NCI-H2029 (cell line): ENCODE data around the gene G3BP2.
"Not testable (repeated sequence)": the region's sequence is repeated elsewhere in the genome, so short reads cannot be mapped to it uniquely, and the experiment has no call there.

Experiments used
- DNase-seq: peaks from one replicate; lab custom pipeline; 2025; lab: John Stamatoyannopoulos, UW

G3BP2 gene

DNA sequence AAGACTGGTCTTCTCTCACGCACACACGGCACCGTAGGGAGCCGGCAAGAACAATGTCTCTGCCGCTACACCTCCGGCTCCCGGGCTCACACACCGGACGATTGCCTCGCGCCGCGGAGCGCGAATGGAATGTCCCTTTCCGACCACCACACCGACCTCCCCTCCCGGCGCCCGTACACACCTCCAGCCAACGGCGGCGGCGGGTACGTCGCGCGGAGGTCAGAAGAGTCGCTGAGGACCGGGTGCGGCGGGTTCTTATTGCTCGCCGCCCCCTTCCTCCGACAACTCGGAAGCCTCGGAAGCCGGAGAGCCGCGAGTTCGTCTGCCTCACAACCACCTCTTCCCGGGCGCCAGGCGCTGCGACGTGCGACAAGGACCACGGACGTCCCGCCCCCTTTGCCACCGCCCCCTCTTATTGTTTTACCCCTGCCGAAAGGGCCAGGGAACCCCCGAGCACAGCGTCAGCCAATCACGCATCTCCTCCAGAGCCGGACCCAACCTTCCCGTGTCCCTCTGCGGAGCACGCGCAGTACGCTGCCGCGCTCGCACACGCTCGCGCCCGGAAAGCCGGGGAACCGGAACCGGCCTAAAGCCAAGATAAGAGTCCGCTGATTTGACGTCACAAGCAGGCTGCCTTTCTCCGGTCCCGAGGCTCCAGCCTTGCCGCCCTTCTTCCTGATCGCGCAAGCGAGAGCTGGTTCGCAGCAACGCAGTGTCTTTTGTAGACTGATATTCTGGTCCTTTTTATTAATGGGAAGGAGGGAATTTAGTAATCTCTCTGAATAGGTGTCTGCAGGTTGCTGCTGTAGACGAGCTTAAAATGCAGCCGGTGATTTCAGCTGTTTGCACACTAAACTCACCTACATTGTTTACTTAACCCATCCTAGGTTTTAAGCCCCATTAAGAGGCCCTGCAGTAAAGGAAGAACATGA lies at the start of gene G3BP2:
Gene G3BP2, minus strand, starts transcription at position 385 of the 932 bp plus-strand sequence. CDS start 11,386 bp downstream, outside the sequence.
- DNase-seq: peak; percentile 98

- no peak for DNase-seq
Measured at GRCh38 chr4:75722417-75722816, 49.2 kb upstream of the G3BP2 start.

GRCh38 chr4:75718529-75718928 lies 45.3 kb upstream of the G3BP2 start:
- no peak for DNase-seq

DNA sequence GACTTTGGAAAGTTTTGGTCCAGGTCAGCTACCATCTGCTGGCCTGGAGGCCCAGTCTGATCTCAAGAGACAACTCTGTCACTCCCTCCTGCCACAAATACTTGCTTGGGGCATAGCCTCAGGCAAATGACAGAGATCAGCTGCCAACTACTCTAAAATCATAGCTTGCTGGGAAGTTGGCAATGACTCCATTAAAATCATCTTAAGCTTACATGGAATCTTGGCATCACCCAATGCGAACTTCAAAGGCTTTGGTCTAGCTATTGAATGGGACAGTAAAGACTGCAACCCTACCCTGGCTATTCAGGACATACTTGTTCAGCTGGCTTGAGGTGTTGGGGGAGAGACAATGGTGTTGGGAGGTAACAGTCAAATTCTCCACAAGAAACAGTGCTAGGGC lies 44.2 kb upstream of the G3BP2 start:
- no peak for DNase-seq

- DNase-seq: not testable (repeated sequence)
Measured at GRCh38 chr4:75716054-75716453, 42.8 kb upstream of the G3BP2 start.

DNA sequence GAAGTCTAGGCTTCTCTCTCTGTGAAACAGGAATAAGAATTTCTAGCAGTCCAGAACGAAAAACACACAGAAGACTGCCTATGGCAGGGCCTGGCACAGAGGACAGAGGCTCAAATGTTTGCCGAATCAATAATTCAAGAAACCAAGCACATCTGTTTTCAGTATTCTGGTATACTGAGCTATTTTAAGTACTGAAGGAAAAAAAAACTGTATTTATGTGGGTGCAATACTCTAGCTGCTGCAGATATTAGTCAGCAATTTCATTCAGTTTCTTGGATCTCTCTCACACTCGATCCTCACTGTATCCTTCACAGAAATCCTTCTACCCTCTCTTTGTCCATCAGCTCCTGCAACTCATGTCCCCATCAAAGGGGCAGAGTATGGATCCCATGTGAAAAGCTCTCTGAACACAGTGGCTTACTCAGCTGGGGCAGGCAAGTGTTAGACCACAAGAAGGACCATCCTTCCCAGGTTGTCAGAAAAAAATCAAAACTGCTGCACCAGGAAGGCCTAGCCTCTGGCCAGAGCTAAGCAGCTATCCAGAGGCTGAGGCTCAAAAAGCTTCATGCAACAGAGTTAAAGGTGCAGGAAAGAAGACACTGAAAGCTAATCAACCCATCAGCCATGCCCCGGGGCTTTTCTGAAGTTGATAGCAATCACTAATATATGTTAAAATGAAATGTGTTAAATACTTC lies 42.0 kb upstream of the G3BP2 start:
- DNase-seq: no peak

GRCh38 chr4:75714704-75715103 lies 41.5 kb upstream of the G3BP2 start:
- no peak for DNase-seq

DNA sequence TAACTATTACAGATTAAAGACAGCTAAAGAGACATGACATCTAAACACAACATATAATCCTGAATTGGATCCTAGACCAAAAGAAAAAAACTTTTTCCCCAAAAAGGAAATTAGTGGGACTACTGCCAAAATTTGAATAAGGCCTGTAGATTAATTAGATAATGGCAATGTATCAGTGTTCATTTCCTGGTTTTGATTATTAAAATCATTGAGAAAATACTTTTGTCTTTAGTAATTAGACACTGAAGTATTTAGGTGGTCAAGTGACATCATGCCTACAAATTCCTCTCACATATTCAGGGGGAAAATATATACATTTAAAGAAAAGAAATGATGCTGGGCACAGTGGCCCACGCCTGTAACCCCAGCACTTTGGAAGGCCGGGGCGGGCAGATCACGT lies 40.8 kb upstream of the G3BP2 start:
- DNase-seq: no peak

- DNase-seq: no peak
Measured at GRCh38 chr4:75710246-75710645, 37.0 kb upstream of the G3BP2 start.

DNA sequence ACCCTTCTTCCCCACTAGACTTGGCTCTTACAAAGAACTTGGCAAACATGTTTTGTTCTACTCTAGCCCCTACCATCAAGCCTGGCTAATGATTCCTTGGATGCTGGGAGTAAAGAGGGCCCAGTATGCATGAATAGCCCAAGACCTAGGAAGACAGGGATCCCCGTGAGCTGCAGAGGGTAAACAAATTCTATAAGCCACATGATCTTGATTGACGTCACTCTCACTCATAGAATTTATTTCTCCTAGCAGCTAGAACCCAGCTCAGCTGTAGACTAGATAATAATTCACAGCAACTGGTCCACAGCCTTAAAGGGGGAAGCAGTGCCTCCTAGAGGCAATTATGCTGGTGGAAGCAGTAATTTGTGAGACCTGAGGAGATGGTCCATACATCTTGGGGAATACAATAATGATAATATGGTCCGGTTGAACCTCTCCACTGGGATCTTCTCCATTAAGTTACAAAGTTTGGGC lies 35.0 kb upstream of the G3BP2 start:
- no peak for DNase-seq

DNA sequence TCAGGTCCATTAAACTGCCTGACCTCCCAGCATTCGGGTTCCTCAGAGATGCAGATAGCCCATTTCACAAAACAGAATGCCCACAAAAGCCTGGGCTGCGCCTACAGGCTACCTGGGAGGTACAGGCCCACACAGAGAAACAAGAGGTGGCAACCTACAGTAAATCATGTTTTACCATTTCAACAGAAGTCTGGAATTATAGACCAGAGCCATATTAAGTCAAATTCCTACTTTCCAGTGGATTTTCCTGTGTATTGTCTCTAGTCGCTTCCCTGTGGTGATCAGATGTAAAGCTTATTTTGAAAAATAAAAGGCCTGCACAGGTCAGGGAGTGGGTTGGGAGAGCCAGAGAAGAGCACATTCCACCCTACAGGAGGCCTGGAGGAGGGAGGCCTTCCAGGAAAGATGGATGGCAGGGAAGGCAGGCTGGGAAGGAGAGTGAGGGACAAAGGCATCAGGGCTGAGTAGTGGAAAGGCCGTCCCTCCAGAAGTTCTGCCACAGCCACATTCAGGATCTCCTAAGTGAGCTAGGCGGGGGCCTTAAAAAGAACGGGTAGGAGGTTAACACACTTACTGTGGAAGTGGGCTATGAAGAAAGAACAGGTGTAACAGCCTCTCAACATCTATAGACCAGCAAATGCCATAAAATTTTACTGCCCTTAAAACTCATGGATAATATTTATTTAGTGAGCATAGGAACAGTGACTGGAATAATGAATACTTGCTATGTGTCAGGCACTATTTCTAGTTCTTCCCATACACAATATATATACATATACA lies 32.2 kb upstream of the G3BP2 start:
- DNase-seq: no peak

DNA sequence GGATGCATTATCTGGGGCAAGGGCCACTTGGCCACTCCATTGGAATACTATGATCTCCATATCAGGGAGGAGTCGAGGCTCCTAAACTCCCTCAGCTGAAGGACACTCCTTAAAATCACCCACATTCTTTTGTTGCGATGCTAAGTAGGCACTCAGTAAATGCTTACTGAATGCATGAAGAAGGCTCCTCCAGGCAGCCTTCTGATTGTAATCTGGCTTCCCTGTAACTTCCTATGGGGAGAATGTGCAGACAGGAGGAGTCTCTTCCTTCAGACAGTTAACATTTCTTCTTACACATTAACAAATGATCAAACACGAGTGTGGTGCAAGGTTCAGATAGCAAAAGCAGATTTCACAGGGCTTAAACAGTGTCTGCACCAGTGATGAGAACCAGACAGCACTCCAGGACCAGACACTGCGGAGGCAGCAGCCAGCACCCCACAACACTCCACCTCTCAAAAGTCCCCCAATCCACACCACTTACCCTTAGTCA lies 29.8 kb upstream of the G3BP2 start:
- DNase-seq: no peak

DNA sequence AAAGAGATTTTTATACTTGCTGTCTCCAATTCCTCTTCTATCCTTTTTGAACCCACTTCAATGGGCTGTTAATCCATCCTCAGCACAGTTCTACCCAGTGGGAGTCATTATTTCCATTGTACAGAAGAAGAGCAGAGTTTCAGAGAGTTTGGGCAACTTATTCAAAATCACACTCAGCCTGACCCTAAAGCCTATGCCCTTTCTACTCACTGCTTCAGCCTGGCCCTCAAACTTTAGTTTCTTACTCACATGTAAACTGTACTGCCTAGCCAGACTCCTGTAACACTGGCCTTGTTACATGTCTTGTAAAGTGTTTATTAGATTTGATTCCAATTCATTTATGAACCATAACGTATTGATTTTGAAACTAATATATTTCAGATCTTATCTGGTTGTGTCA lies 26.1 kb upstream of the G3BP2 start:
- no peak for DNase-seq

DNA sequence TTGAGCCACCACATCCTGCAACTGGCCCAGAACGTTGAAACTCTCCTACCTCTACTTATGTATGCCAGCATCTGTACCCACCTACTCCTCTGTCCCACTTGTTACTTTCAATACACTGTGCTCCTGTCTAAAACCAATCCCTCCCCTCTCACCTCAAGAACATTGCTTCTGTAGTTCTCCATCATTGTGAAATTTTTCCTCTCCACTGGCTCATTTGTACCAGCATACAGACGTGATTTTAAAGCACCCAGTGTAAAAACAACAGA lies 25.7 kb upstream of the G3BP2 start:
- no peak for DNase-seq

DNA sequence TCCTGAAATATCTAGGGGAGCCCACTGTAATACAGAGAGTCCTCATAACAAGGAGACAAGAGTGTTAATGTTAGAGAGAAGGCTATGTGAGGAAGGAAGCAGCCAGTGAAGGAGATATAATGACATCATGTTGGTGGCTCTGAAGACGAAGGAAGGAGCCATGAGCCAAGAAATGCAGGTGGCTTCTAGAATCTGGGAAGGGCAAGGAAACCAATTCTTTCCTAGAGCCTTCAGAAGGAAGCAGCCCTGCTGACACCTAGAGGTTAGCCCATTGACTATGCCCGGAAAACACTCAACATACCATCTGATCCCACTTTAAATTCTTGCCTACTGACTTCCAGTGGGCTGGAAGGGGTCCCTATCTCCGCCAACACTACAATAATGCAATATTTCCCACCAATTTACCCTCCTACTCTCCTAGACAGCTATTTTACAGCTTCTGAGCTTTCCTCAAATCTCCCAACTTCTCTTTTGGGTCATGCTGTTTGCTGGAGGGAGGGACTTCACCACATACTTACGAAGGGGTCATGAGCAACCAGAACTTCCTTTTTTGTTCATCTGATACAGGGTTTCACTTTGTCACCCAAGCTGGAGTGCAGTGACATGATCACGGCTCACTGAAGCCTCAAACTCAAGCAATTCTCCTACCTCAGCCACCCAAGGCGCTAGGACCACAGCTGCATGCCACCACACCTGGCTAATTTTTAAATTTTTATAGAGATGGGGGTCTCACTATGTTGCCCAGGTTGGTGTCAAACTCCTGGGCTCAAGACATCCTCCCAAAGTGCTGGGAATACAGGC lies 25.2 kb upstream of the G3BP2 start:
- no peak for DNase-seq

DNA sequence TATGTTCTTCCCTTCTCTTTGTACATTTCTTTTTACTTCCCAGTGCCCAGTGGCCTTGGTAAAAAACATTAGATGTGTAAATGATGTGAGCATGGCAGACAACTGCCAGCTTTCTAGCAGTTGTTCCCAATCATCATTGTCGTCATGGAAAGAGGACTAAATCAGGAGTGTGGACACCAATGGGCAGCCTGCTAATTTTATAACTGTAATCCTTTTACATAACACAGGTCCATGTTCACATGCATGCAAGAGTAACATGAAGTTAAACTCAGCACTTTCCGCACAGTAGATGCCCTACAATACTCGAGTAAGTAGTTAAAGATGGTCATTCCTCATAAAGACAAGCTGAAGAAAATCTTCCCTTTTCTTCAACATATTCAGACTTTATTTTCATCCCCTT lies 23.4 kb upstream of the G3BP2 start:
- DNase-seq: no peak

DNA sequence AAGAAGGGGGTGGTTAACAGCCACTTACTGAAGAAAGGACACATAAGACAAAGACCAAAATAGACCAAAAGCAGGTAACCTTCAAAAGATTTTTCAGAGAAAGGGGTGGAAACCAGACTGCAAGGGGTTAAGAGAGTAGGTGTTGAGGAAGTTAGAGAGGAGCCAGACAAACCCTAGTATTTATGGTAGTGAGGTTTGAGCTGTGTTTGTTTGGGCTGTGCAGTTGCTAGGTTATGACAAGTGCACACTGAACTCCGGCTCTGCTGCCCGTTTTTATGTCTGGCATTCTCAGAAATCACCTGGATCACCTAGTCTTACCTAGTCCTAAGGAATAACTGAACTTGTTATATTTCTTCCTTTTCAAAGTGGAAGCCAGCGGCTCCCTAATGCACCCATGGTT lies 22.9 kb upstream of the G3BP2 start:
- DNase-seq: no peak

DNA sequence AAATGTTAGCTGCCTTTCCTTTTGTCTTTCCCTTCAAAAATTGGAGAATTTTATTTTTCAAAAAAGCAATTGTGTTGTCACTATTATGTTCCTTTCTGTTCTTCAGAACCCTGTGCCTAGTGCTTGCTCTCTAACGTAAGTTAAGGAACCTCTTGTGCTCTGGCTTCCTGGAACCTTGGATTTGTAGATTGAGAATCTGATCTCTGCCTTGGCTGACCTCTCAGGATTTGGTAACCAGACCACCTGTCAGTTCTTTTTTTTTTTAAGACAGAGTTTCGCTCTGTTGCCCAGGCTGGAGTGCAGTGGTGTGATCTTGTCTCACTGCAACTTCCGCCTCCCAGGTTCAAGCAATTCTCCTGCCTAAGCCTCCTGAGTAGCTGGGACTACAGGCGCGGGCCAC lies 18.9 kb upstream of the G3BP2 start:
- not testable (repeated sequence) for DNase-seq

DNA sequence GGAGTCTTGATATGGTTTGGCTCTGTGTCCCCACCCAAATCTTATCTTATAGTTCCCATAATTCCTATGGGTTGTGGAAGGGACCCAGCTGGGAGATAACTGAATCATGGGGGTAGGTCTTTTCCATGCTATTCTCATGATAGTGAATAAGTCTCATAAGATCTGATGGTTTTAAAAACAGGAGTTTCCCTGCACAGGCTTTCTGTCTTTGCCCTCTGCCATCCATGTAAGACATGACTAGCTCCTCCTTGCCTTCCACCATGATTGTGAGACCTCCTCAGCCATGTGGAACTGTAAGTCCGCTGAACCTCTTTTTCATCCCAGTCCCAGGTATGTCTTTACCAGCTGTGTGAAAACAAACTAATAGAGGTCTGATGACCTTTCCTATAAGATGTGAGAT lies 13.9 kb upstream of the G3BP2 start:
- DNase-seq: not testable (repeated sequence)

DNA sequence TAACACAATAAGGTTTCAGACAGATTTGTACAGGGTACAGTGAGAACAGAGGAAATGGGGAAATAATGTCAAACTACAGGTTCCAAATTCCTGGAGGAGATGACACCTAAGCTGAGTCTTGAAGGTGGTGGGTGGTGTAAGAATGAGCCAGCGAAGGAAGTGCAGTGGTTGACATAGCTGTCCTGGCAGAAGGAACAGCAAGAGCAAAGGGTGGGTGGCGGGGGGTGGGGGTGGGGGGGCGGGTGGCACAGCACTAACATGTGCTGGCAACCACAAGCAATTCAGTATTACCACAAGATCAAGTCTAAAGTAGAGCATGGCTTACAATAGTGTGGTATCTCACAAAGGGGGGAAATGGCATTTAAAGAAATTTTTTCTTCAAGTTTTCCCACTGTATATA lies 13.1 kb upstream of the G3BP2 start:
- DNase-seq: no peak

- DNase-seq: no peak
Measured at GRCh38 chr4:75685546-75686189, 12.5 kb upstream of the G3BP2 start.
